HepG2 (cell line): Measurements from ENCODE around the gene KCNT2. TPM values are rescaled to one million over a fixed set of nuclear protein-coding genes. Genes with fewer than 3 reads are reported as not detected.

Experiments
- ARID5B ChIP-seq: IDR thresholded peaks from 2 replicates; pipeline ENCODE4 v1.4.0; 2020; ENCODE audit warnings: mild to moderate bottlenecking, missing genetic modification reagents
- BCL6 ChIP-seq: IDR thresholded peaks from 2 replicates; pipeline ENCODE4 v1.6.1; 2016; ENCODE audit warnings: missing genetic modification reagents, missing compliant biosample characterization
- DDIT3 ChIP-seq: sonication (generic); formaldehyde crosslinking; IDR thresholded peaks from 2 replicates; pipeline ENCODE4 v1.4.0; 2020; ENCODE audit warnings: mild to moderate bottlenecking, missing genetic modification reagents
- GATAD2A ChIP-seq: IDR thresholded peaks from 2 replicates; pipeline ENCODE4 v1.6.1; 2016
- HNF4A ChIP-seq: sonication (generic); formaldehyde crosslinking; IDR thresholded peaks from 2 replicates; pipeline ENCODE4 v1.4.0; 2020; ENCODE audit warnings: missing genetic modification reagents
- ISL2 ChIP-seq: sonication (generic); formaldehyde crosslinking; IDR thresholded peaks from 2 replicates; pipeline ENCODE4 v1.5.0; 2020; ENCODE audit warnings: missing genetic modification reagents
- NCOA1 ChIP-seq: sonication (generic); formaldehyde crosslinking; IDR thresholded peaks from 2 replicates; pipeline ENCODE4 v1.9.0; 2021; ENCODE audit warnings: missing genetic modification reagents
- PAXIP1 ChIP-seq: sonication (generic); formaldehyde crosslinking; conservative IDR thresholded peaks from 2 replicates; pipeline ENCODE4 v1.4.0; 2020; ENCODE audit warnings: mild to moderate bottlenecking, missing genetic modification reagents, moderate library complexity
- POGZ ChIP-seq: sonication (generic); formaldehyde crosslinking; IDR thresholded peaks from 2 replicates; pipeline ENCODE4 v1.4.0; 2020; ENCODE audit warnings: mild to moderate bottlenecking, missing genetic modification reagents
- RAD51 ChIP-seq: fragments of 450-650 bp; IDR thresholded peaks from 2 replicates; pipeline ENCODE4 v1.6.1; 2016; ENCODE audit warnings: borderline replicate concordance
- SALL2 ChIP-seq: sonication (generic); formaldehyde crosslinking; IDR thresholded peaks from 2 replicates; pipeline ENCODE4 v1.8.1; 2023; ENCODE audit warnings: mild to moderate bottlenecking, missing genetic modification reagents, inconsistent platforms
- SMAD3 ChIP-seq: sonication (generic); formaldehyde crosslinking; IDR thresholded peaks from 2 replicates; pipeline ENCODE4 v1.4.0; 2020; ENCODE audit warnings: missing genetic modification reagents
- ZBTB7B ChIP-seq: sonication (generic); formaldehyde crosslinking; IDR thresholded peaks from 2 replicates; pipeline ENCODE4 v1.4.0; 2020; ENCODE audit warnings: missing genetic modification reagents
- ZNF101 ChIP-seq: sonication (generic); formaldehyde crosslinking; IDR thresholded peaks from 2 replicates; pipeline ENCODE4 v1.4.0; 2020; ENCODE audit warnings: mild to moderate bottlenecking, low read depth, missing genetic modification reagents, borderline replicate concordance
- ZNF230 ChIP-seq: sonication (generic); formaldehyde crosslinking; IDR thresholded peaks from 2 replicates; pipeline ENCODE4 v1.4.0; 2020; ENCODE audit warnings: mild to moderate bottlenecking, missing genetic modification reagents
- ZNF235 ChIP-seq: sonication (generic); formaldehyde crosslinking; IDR thresholded peaks from 2 replicates; pipeline ENCODE4 v1.8.1; 2023; ENCODE audit warnings: mild to moderate bottlenecking, missing genetic modification reagents, borderline replicate concordance
- ZNF260 ChIP-seq: sonication (generic); formaldehyde crosslinking; IDR thresholded peaks from 2 replicates; pipeline ENCODE4 v1.4.0; 2020; ENCODE audit warnings: missing genetic modification reagents, low read depth, mild to moderate bottlenecking, borderline replicate concordance
- ZNF280D ChIP-seq: sonication (generic); formaldehyde crosslinking; IDR thresholded peaks from 2 replicates; pipeline ENCODE4 v1.5.1; 2020; ENCODE audit warnings: mild to moderate bottlenecking, missing genetic modification reagents
- ZNF292 ChIP-seq: sonication (generic); formaldehyde crosslinking; IDR thresholded peaks from 2 replicates; pipeline ENCODE4 v1.8.1; 2022; ENCODE audit warnings: mild to moderate bottlenecking, low read depth, missing genetic modification reagents, borderline replicate concordance
- ZNF598 ChIP-seq: sonication (generic); formaldehyde crosslinking; IDR thresholded peaks from 2 replicates; pipeline ENCODE4 v1.5.1; 2020; ENCODE audit warnings: mild to moderate bottlenecking, missing genetic modification reagents, borderline replicate concordance
- ZNF772 ChIP-seq: sonication (generic); formaldehyde crosslinking; IDR thresholded peaks from 2 replicates; pipeline ENCODE4 v1.5.0; 2020; ENCODE audit warnings: mild to moderate bottlenecking, missing genetic modification reagents
- polyA plus RNA-seq, 8 experiments: library from polyadenylated mRNA; depleted of rRNA in 3 of 8; stranded (reverse) in 7 of 8; unstranded in 1 of 8; fragments of >200 nt; fragmentation: Illumina TruSeq in 4 of 8; extraction: Trizol in 4 of 8; gene quantifications; 2 replicates each; pipeline versions ENCODE4 v1.2.1 to v1.2.3, GENCODE V29; 2011 to 2016; ENCODE audit warnings: low read depth in 4 of 8, missing spikeins in 1 of 8, mixed read lengths in 1 of 8; ENCODE audit not compliant: insufficient read depth in 1 of 8
- total RNA-seq, 5 experiments: library from RNA; depleted of rRNA; stranded (reverse); fragments of >200 nt; fragmentation: Illumina TruSeq; extraction: Trizol; gene quantifications; 2 replicates each; pipeline ENCODE4 v1.2.3, GENCODE V29; 2016; ENCODE audit warnings: low read depth in 1 of 5

The KCNT2 gene
- total and polyA plus RNA-seq, 2 of the 13 experiments (the other 11 are each of a cell fraction or from before 2014, with no cell fraction given): not detected

GRCh38 chr1:196440711-196441110 lies 167.5 kb downstream of the KCNT2 start (continued):
- no peak for TF ChIP-seq ZNF280D
- TF ChIP-seq ZBTB7B (CRISPR knock-in tag): no peak
- no peak for TF ChIP-seq SALL2 (CRISPR knock-in tag)
- TF ChIP-seq ARID5B (CRISPR knock-in tag): 0 out of 2 replicates have a peak, but pooled peaks have one; percentile 9
- TF ChIP-seq ZNF230 (CRISPR knock-in tag): no peak
- TF ChIP-seq ZNF101: no peak
- no peak for TF ChIP-seq BCL6 (CRISPR knock-in tag)
- TF ChIP-seq POGZ (CRISPR knock-in tag): 0 out of 2 replicates have a peak, but pooled peaks have one; percentile 16
- no peak for TF ChIP-seq ZNF235 (CRISPR knock-in tag)
- TF ChIP-seq ZNF260: no peak
- no peak for TF ChIP-seq ZNF772 (CRISPR knock-in tag)
- TF ChIP-seq DDIT3 (CRISPR knock-in tag): no peak
- TF ChIP-seq ZNF292 (CRISPR knock-in tag): no peak
- no peak for TF ChIP-seq RAD51
- TF ChIP-seq GATAD2A (CRISPR knock-in tag): 0 out of 2 replicates have a peak, but pooled peaks have one; percentile 24
- TF ChIP-seq NCOA1 (CRISPR knock-in tag): no peak
- TF ChIP-seq ZNF598: no peak
- 0 out of 2 replicates have a peak, but pooled peaks have one; percentile 20 for TF ChIP-seq PAXIP1
- TF ChIP-seq SMAD3: no peak
- TF ChIP-seq ISL2 (CRISPR knock-in tag): peak; percentile 22; the same call in 1 of the 2 replicates
- TF ChIP-seq HNF4A (CRISPR knock-in tag): peak; percentile 41
